Measurements from ENCODE around the gene PPP1R1A.

Gene PPP1R1A

GRCh38 chr12:54535474-54535873 lies 53.0 kb downstream of the PPP1R1A start:
- Histone ChIP-seq H3K9me3 (ENCODE audit: insufficient read depth, low read length, severe bottlenecking) (no peaks in the 10 kb centered on the region), H4K20me1 (ENCODE audit: insufficient read depth, low read length) (no peaks in the 10 kb centered on the region), H3K36me3 (ENCODE audit: insufficient read depth, low read length) (peaks cover 99% of the 10 kb centered on the region), H3K27ac (ENCODE audit: low read length) (no peak overlapping the region), H3K4me2 (ENCODE audit: insufficient read depth, low read length) (no peak overlapping the region), H3K79me2 (ENCODE audit: insufficient read depth, low read length) (no peaks in the 10 kb centered on the region), H3K27me3 (ENCODE audit: insufficient read depth, low read length, poor library complexity) (no peaks in the 10 kb centered on the region), H3K9ac (ENCODE audit: low read depth, low read length) (no peak overlapping the region), H3K4me1 (ENCODE audit: insufficient read depth, low read length) (no peaks in the 10 kb centered on the region), H3K4me3 (ENCODE audit: low read depth in 1 of 2, low read length in 2 of 2) (no peak overlapping the region), H2AFZ (ENCODE audit: low read depth, low read length) (no peak overlapping the region)
- TF ChIP-seq, protein P1, sequence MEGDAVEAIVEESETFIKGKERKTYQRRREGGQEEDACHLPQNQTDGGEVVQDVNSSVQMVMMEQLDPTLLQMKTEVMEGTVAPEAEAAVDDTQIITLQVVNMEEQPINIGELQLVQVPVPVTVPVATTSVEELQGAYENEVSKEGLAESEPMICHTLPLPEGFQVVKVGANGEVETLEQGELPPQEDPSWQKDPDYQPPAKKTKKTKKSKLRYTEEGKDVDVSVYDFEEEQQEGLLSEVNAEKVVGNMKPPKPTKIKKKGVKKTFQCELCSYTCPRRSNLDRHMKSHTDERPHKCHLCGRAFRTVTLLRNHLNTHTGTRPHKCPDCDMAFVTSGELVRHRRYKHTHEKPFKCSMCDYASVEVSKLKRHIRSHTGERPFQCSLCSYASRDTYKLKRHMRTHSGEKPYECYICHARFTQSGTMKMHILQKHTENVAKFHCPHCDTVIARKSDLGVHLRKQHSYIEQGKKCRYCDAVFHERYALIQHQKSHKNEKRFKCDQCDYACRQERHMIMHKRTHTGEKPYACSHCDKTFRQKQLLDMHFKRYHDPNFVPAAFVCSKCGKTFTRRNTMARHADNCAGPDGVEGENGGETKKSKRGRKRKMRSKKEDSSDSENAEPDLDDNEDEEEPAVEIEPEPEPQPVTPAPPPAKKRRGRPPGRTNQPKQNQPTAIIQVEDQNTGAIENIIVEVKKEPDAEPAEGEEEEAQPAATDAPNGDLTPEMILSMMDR (IDR thresholded peaks at IDR 0.05; ENCODE audit: borderline replicate concordance, extremely low read depth, low read length, poor library complexity, severe bottlenecking): no peak
- TF ChIP-seq EZH2 (IDR thresholded peaks at IDR 0.05; ENCODE audit: borderline replicate concordance, low read depth, low read length, severe bottlenecking): no peak
- no peak for DNase-seq
- no peak for ATAC-seq (ENCODE audit: insufficient read depth, low read depth)

- no peaks in the 10 kb centered on the region for H4K20me1 ChIP-seq (ENCODE audit: insufficient read depth, low read length)
- DNase-seq: no peak
Observed at GRCh38 chr12:54529581-54529980, 58.9 kb downstream of the PPP1R1A start.

More at GRCh38 chr12:54529581-54529980, 58.9 kb downstream of the PPP1R1A start:
- no peak for ATAC-seq (ENCODE audit: insufficient read depth, low read depth)
- no peaks in the 10 kb centered on the region for H3K27me3 ChIP-seq (ENCODE audit: insufficient read depth, low read length, poor library complexity)
- H3K36me3 ChIP-seq (ENCODE audit: insufficient read depth, low read length): peaks cover 98% of the 10 kb centered on the region
- TF ChIP-seq, protein P1 (IDR thresholded peaks at IDR 0.05; ENCODE audit: borderline replicate concordance, extremely low read depth, low read length, poor library complexity, severe bottlenecking): no peak
- TF ChIP-seq EZH2 (IDR thresholded peaks at IDR 0.05; ENCODE audit: borderline replicate concordance, low read depth, low read length, severe bottlenecking): no peak
- H3K9ac ChIP-seq (ENCODE audit: low read depth, low read length): no peak overlapping the region
- H3K27ac ChIP-seq (ENCODE audit: low read length): no peak overlapping the region
- H3K4me1 ChIP-seq (ENCODE audit: insufficient read depth, low read length): no peaks in the 10 kb centered on the region
- H3K79me2 ChIP-seq (ENCODE audit: insufficient read depth, low read length): no peaks in the 10 kb centered on the region
- H3K4me2 ChIP-seq (ENCODE audit: insufficient read depth, low read length): no peak overlapping the region
- no peaks in the 10 kb centered on the region for H3K9me3 ChIP-seq (ENCODE audit: insufficient read depth, low read length, severe bottlenecking)
- no peak overlapping the region for H3K4me3 ChIP-seq (ENCODE audit: low read depth in 1 of 2, low read length in 2 of 2)
- H2AFZ ChIP-seq (ENCODE audit: low read depth, low read length): no peak overlapping the region

Data from DND-41 (cell line).